ENCODE data around the gene CHKA. TPM values are rescaled to one million over a fixed set of nuclear protein-coding genes. Genes with fewer than 3 reads are reported as not detected.

The CHKA gene
- total and polyA plus RNA-seq, 9 of the 15 experiments (the other 6 are each of a cell fraction or from before 2014, with no cell fraction given) = 3.6 to 37.0 (median 30.2) TPM

DNA sequence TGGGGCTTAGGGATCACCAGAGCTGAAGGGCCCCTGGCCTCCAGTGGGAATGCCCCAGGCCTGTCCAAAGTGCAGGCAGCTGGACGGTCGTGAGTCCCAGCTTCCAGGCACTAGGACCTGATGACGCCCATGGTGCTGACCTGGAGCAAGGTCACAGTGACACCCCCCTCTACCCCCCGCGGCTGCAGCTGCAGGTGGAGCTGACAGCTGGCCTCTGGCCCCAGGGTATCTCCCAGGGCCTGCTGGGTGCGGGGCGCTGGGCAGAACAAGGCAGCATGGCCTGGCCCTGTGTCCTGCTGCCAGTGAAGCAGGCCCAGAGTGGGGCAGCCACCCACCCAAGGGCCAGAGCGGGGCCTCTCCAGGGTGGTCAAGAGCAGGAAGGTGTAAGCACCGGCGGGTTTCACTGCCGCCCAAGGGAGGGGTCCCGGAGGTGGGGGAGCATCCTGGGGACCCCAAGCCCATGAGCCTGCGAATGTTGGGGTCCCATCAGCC is 82.9 kb downstream of the CHKA start (continued):
- no peak for TF ChIP-seq DIDO1 (tag; IDR thresholded peaks at IDR 0.05; ENCODE audit: low read depth)
- TF ChIP-seq, protein P1, sequence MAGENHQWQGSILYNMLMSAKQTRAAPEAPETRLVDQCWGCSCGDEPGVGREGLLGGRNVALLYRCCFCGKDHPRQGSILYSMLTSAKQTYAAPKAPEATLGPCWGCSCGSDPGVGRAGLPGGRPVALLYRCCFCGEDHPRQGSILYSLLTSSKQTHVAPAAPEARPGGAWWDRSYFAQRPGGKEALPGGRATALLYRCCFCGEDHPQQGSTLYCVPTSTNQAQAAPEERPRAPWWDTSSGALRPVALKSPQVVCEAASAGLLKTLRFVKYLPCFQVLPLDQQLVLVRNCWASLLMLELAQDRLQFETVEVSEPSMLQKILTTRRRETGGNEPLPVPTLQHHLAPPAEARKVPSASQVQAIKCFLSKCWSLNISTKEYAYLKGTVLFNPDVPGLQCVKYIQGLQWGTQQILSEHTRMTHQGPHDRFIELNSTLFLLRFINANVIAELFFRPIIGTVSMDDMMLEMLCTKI (IDR thresholded peaks at IDR 0.05; ENCODE audit: partially characterized antibody) = no peak
- TF ChIP-seq TARDBP (IDR thresholded peaks at IDR 0.05) = no peak
- TF ChIP-seq POLR3G (IDR thresholded peaks at IDR 0.05; ENCODE audit: extremely low read depth, insufficient read length, insufficient replicate concordance) = no peak
- no peak for TF ChIP-seq ZNF224 (CRISPR knock-in tag; IDR thresholded peaks at IDR 0.05)
- TF ChIP-seq CBFA2T3 (IDR thresholded peaks at IDR 0.05) = peak; percentile 75
- TF ChIP-seq, protein P2, sequence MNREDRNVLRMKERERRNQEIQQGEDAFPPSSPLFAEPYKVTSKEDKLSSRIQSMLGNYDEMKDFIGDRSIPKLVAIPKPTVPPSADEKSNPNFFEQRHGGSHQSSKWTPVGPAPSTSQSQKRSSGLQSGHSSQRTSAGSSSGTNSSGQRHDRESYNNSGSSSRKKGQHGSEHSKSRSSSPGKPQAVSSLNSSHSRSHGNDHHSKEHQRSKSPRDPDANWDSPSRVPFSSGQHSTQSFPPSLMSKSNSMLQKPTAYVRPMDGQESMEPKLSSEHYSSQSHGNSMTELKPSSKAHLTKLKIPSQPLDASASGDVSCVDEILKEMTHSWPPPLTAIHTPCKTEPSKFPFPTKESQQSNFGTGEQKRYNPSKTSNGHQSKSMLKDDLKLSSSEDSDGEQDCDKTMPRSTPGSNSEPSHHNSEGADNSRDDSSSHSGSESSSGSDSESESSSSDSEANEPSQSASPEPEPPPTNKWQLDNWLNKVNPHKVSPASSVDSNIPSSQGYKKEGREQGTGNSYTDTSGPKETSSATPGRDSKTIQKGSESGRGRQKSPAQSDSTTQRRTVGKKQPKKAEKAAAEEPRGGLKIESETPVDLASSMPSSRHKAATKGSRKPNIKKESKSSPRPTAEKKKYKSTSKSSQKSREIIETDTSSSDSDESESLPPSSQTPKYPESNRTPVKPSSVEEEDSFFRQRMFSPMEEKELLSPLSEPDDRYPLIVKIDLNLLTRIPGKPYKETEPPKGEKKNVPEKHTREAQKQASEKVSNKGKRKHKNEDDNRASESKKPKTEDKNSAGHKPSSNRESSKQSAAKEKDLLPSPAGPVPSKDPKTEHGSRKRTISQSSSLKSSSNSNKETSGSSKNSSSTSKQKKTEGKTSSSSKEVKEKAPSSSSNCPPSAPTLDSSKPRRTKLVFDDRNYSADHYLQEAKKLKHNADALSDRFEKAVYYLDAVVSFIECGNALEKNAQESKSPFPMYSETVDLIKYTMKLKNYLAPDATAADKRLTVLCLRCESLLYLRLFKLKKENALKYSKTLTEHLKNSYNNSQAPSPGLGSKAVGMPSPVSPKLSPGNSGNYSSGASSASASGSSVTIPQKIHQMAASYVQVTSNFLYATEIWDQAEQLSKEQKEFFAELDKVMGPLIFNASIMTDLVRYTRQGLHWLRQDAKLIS (CRISPR knock-in tag; IDR thresholded peaks at IDR 0.05) = no peak
- TF ChIP-seq JUND (IDR thresholded peaks at IDR 0.05; ENCODE audit: borderline replicate concordance, low read depth, low read length) = peak; percentile 7; the same call in 1 of the 2 replicates
- no peak for TF ChIP-seq JUND (tag; IDR thresholded peaks at IDR 0.05; ENCODE audit: borderline replicate concordance, low read depth, low read length)
- TF ChIP-seq MTA1 (IDR thresholded peaks at IDR 0.05; ENCODE audit: borderline replicate concordance) = no peak
- no peak for TF ChIP-seq NR2C1 (IDR thresholded peaks at IDR 0.05)
- peak; percentile 73 for TF ChIP-seq NR2C1 (tag; IDR thresholded peaks at IDR 0.05)
- TF ChIP-seq FOXM1 (IDR thresholded peaks at IDR 0.05; ENCODE audit: low read depth) = no peak
- no peak; the same call in 1 of the 2 replicates for TF ChIP-seq FOXM1 (CRISPR knock-in tag; IDR thresholded peaks at IDR 0.05; ENCODE audit: low read depth)
- no peak for TF ChIP-seq ZNF830 (CRISPR knock-in tag; IDR thresholded peaks at IDR 0.05)
- no peak for TF ChIP-seq FOXK1 (CRISPR knock-in tag; IDR thresholded peaks at IDR 0.05; ENCODE audit: borderline replicate concordance)
- no peak for TF ChIP-seq ZNF445 (CRISPR knock-in tag; IDR thresholded peaks at IDR 0.05; ENCODE audit: low read depth)
- no peak for TF ChIP-seq ZNF184 (CRISPR knock-in tag; IDR thresholded peaks at IDR 0.05)
- TF ChIP-seq ZFP1 (CRISPR knock-in tag; IDR thresholded peaks at IDR 0.05) = no peak
- no peak for TF ChIP-seq TAF9B (IDR thresholded peaks at IDR 0.05; ENCODE audit: partially characterized antibody)
- TF ChIP-seq, protein P3, sequence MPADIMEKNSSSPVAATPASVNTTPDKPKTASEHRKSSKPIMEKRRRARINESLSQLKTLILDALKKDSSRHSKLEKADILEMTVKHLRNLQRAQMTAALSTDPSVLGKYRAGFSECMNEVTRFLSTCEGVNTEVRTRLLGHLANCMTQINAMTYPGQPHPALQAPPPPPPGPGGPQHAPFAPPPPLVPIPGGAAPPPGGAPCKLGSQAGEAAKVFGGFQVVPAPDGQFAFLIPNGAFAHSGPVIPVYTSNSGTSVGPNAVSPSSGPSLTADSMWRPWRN (IDR thresholded peaks at IDR 0.05; ENCODE audit: low read depth) = no peak
- TF ChIP-seq, protein P4, sequence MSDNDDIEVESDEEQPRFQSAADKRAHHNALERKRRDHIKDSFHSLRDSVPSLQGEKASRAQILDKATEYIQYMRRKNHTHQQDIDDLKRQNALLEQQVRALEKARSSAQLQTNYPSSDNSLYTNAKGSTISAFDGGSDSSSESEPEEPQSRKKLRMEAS (CRISPR knock-in tag; IDR thresholded peaks at IDR 0.05) = no peak
- TF ChIP-seq RBM17 (IDR thresholded peaks at IDR 0.05; ENCODE audit: borderline replicate concordance, low read depth, low read length) = no peak
- TF ChIP-seq ESRRA (IDR thresholded peaks at IDR 0.05; ENCODE audit: borderline replicate concordance, low read depth) = peak; percentile 79
- TF ChIP-seq EHMT2 (IDR thresholded peaks at IDR 0.05) = no peak
- no peak for TF ChIP-seq ADNP (tag; IDR thresholded peaks at IDR 0.05)
- no peak for TF ChIP-seq BRCA1 (IDR thresholded peaks at IDR 0.05)
- TF ChIP-seq BRCA1 (CRISPR knock-in tag; IDR thresholded peaks at IDR 0.05) = no peak
